Measurements from ENCODE around the gene RAB11FIP4. TPM values are rescaled to one million over a fixed set of nuclear protein-coding genes. Genes with fewer than 3 reads are reported as not detected.
A peak's percentile ranks its signal among the peaks of the same experiment; 100 is the strongest.

RAB11FIP4 gene
- total and polyA plus RNA-seq, 7 experiments from 2014 or later, result 16.1 to 82.4 (median 55.1) TPM

DNA sequence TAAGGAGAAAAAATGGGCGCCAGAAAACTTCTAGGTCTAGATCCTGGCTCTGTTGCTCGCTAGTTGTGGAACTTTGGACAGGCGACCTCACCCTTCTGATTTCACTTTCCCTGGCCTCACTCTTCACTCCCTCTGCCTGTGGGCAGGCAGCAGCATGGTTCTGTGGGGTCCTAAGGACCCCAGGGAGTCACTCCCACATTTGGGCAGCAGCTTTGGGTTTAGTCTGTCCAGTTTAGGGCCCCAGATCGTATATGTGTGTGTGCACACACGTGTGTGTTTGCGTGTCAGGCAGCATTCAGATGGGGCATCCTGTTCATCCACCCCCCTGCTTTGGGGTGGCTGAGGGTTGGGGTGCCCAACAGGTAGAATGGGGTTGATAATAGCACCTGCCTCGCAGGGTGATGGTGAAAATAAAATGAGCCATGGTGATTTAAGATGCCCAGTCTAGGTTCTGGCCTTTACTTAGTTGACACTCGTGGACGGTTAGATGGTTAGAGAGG, 102.2 kb downstream of the RAB11FIP4 start:
- peaks cover 75 to 90% of the 10 kb centered on the region in 2 donors for H3K4me1 ChIP-seq (ENCODE audit: control insufficient read depth in 2 of 2, insufficient read depth in 2 of 2, low read length in 2 of 2)
- Mint-ChIP-seq H3K4me3 (peak overlapping the region; percentile 76 to 98 (median 90)), H3K27ac (peak overlapping the region; percentile 95 to 98 (median 97)), H3K27me3 (no peaks in the 10 kb centered on the region), H3K36me3 (peaks cover 0 to 5% (median 0%) of the 10 kb centered on the region in 5 donors), H3K4me1 (peaks cover 79 to 99% (median 89%) of the 10 kb centered on the region in 7 donors), H3K9me3 (no peaks in the 10 kb centered on the region)
- DNase-seq (peak in 1 of 9 donors; percentile 8), ATAC-seq (no peak)
- peaks cover 0 to under 1% (median 0%) of the 10 kb centered on the region in 3 experiments for H3K36me3 ChIP-seq (ENCODE audit: control insufficient read depth in 2 of 3, insufficient read depth in 3 of 3, low read length in 3 of 3)
- POLR2A ChIA-PET, result interaction anchor here (0.6 to 8.6 kb wide), 4 partner anchors 9 to 28 kb away, joined by 3 to 176 read pairs (median 10); no protein-coding TSS in a partner anchor
- peak overlapping the region; percentile 90 for H3K27ac ChIP-seq (ENCODE audit: low read depth, low read length)
- peak overlapping the region; percentile 9 for H3K4me3 ChIP-seq (ENCODE audit: low read length)
- H3K27me3 ChIP-seq (ENCODE audit: control insufficient read depth in 2 of 2, insufficient read depth in 2 of 2, low read length in 2 of 2), result no peaks in the 10 kb centered on the region
- no peaks in the 10 kb centered on the region for H3K9me3 ChIP-seq (ENCODE audit: control insufficient read depth in 2 of 3, low read length in 3 of 3)
- intact Hi-C loops (cut with micrococcal nuclease), result loop anchor here (1.0 to 5.0 kb wide), 3 partner anchors 15 to 671 kb away; partner anchors contain the start of gene CRLF3 (in 1 of the 2)
- CTCF ChIA-PET, result interaction anchor here (1.0 to 2.6 kb wide), 4 partner anchors 12 to 17 kb away, joined by 6 to 19 read pairs (median 10); no protein-coding TSS in a partner anchor

DNA sequence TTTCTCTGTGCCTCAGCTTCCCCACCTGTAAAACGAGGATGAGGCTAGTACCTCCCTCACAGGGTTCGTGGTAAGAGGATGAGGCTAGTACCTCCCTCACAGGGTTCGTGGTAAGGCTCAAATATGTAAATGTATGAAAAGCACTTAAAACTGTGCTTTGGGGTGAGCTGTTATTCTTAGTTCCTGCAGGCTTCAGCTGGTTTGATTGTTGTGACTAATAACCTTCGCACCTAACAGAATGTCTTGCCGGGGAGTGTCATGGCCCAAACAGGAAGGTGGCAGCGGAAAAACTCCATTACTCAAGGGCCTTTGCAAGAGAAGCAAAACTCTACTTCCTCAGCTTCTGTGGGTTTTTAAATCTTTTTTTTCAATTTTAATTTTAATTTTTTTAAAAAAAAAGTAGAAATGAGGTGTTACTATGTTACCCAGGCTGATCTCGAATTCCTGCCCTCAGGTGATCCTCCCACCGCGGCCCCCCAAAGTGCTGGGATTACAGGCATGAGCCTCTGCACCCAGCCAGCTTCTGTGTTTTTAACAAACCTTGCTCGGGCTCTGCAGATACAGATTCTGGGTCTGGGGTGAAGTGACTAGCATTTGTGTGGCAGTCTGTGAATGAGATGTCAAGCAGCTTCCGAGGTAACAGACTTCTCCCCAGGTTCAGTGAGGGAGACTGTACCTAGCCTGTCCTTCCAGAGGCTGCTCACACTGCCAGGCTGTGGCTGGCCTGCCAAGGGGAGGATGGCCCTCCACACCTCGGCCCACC, 103.0 kb downstream of the RAB11FIP4 start:
- H3K4me1 ChIP-seq (ENCODE audit: control insufficient read depth in 2 of 2, insufficient read depth in 2 of 2, low read length in 2 of 2), result peaks cover 71 to 84% of the 10 kb centered on the region in 2 donors
- Mint-ChIP-seq H3K9me3 (no peaks in the 10 kb centered on the region), H3K4me3 (peak overlapping the region; percentile 76 to 98 (median 90)), H3K27ac (peak overlapping the region; percentile 95 to 98 (median 97)), H3K36me3 (peaks cover 0 to 5% (median 0%) of the 10 kb centered on the region in 5 donors), H3K4me1 (peaks cover 81 to 100% (median 94%) of the 10 kb centered on the region in 7 donors), H3K27me3 (no peaks in the 10 kb centered on the region)
- POLR2A ChIA-PET, result interaction anchor here (0.6 to 8.6 kb wide), 4 partner anchors 11 to 180 kb away, joined by 3 to 176 read pairs (median 10); partner anchors contain the start of gene EVI2B
- intact Hi-C loops (cut with micrococcal nuclease), result loop anchor here (1.0 to 5.0 kb wide), 3 partner anchors 14 to 672 kb away; partner anchors contain the start of gene CRLF3 (in 1 of the 2)
- H3K27me3 ChIP-seq (ENCODE audit: control insufficient read depth in 2 of 2, insufficient read depth in 2 of 2, low read length in 2 of 2), result no peaks in the 10 kb centered on the region
- H3K36me3 ChIP-seq (ENCODE audit: control insufficient read depth in 2 of 3, insufficient read depth in 3 of 3, low read length in 3 of 3), result no peaks in the 10 kb centered on the region
- DNase-seq (peak in 8 of 9 donors; percentile 53 to 82 (median 73)), ATAC-seq (peak; percentile 82)
- H3K27ac ChIP-seq (ENCODE audit: low read depth, low read length), result peak overlapping the region; percentile 90
- CTCF ChIA-PET, result interaction anchor here (1.0 to 2.0 kb wide), 3 partner anchors 11 to 16 kb away, joined by 6 to 14 read pairs (median 7); no protein-coding TSS in a partner anchor
- H3K9me3 ChIP-seq (ENCODE audit: control insufficient read depth in 2 of 3, low read length in 3 of 3), result no peaks in the 10 kb centered on the region
- peak overlapping the region; percentile 33 for H3K4me3 ChIP-seq (ENCODE audit: low read length)

DNA sequence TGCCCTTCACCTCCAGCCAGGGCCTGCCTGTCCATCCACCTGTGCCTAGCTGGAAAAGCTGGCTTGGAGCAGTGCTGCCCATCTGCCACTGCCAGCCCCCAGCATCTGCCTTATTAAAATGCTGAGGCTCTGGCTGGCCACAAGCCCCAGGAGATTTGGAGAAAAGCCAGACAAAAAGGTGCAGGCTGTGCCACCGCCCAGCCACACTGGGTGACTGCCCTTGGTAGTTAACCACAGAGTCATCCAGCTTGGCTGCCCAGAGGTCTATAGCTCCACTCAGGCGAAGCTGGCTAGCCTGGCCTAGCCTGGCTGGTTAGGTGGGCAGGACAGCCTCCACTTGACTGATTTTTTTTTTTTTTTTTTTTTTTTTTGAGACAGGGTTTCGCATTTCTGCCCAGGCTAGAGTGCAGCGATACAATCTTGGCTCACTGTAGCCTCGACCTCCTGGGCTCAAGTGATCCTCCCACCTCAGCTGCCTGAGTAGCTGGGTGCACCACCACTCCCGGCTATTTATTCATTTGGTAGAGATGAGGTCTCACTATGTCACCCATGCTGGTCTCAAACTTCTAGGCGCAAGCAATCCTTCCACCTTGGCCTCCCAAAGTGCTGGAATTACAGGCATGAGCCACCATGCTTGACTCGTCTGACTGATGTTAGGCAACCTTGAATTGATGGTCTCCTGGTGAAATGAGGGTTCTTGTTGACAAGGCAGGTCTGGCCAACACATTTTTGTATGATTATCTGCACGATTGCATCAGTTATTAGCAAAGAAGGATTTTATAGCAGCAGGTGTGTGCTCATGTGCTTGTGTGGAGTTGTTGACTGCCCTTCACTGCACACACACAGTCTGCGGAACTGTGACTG, 103.8 kb downstream of the RAB11FIP4 start:
- ChIA-PET POLR2A (interaction anchor here (0.7 to 8.6 kb wide), 3 partner anchors 11 to 181 kb away, joined by 3 to 176 read pairs (median 18); partner anchors contain the start of gene EVI2B), CTCF (interaction anchor here (1.8 to 2.0 kb wide), 2 partner anchors 11 to 13 kb away, joined by 7 to 14 read pairs; no protein-coding TSS in a partner anchor)
- H3K9me3 ChIP-seq (ENCODE audit: control insufficient read depth in 2 of 3, low read length in 3 of 3), result no peaks in the 10 kb centered on the region
- no peak for ATAC-seq
- H3K4me3 ChIP-seq (ENCODE audit: low read length), result peak overlapping the region; percentile 33
- intact Hi-C loops (cut with micrococcal nuclease), result loop anchor here in 1 of 2 donors (2.0 kb wide), 1 partner anchor 52 kb away; no protein-coding TSS in a partner anchor
- Mint-ChIP-seq H3K36me3 (peaks cover 0 to 7% (median 0%) of the 10 kb centered on the region in 5 donors), H3K27ac (peak overlapping the region; percentile 92 to 98 (median 97)), H3K27me3 (no peaks in the 10 kb centered on the region), H3K4me3 (peak overlapping the region; percentile 29 to 98 (median 82)), H3K4me1 (peaks cover 77 to 98% (median 94%) of the 10 kb centered on the region in 7 donors), H3K9me3 (no peaks in the 10 kb centered on the region)
- DNase-seq, result no peak
- no peaks in the 10 kb centered on the region for H3K27me3 ChIP-seq (ENCODE audit: control insufficient read depth in 2 of 2, insufficient read depth in 2 of 2, low read length in 2 of 2)
- H3K36me3 ChIP-seq (ENCODE audit: control insufficient read depth in 2 of 3, insufficient read depth in 3 of 3, low read length in 3 of 3), result no peaks in the 10 kb centered on the region
- H3K4me1 ChIP-seq (ENCODE audit: control insufficient read depth in 2 of 2, insufficient read depth in 2 of 2, low read length in 2 of 2), result peaks cover 64 to 77% of the 10 kb centered on the region in 2 donors
- peak overlapping the region; percentile 90 for H3K27ac ChIP-seq (ENCODE audit: low read depth, low read length)

DNA sequence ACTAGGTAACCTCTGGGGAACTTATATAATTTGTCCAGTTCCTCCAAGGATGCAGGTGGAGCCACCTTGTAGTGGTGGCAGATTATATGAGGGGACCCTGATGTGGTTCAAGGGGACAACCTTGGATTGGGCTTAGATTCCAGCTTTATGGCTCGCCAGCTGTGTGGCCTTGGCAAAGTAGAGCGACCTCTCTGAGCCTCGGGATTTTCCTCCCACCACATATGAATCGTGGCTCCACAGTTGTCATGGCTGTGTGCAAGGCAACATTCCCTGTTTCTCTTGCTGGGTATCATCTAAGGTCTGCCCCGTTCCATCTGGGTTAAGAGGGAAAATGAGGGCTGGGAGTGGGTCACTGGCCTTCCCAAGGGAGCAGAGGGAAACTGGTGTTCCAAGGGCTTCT, 104.6 kb downstream of the RAB11FIP4 start:
- Histone ChIP-seq H3K27me3 (ENCODE audit: control insufficient read depth in 2 of 2, insufficient read depth in 2 of 2, low read length in 2 of 2) (no peaks in the 10 kb centered on the region), H3K4me3 (ENCODE audit: low read length) (no peak overlapping the region), H3K36me3 (ENCODE audit: control insufficient read depth in 2 of 3, insufficient read depth in 3 of 3, low read length in 3 of 3) (no peaks in the 10 kb centered on the region), H3K27ac (ENCODE audit: low read depth, low read length) (peak overlapping the region; percentile 90), H3K4me1 (ENCODE audit: control insufficient read depth in 2 of 2, insufficient read depth in 2 of 2, low read length in 2 of 2) (peaks cover 58 to 68% of the 10 kb centered on the region in 2 donors), H3K9me3 (ENCODE audit: control insufficient read depth in 2 of 3, low read length in 3 of 3) (no peaks in the 10 kb centered on the region)
- ATAC-seq, result no peak
- Mint-ChIP-seq H3K36me3 (peaks cover 0 to 7% (median 0%) of the 10 kb centered on the region in 5 donors), H3K4me3 (peak overlapping the region in 5 of 10 donors; percentile 5 to 98 (median 23)), H3K27ac (peak overlapping the region; percentile 81 to 98 (median 97)), H3K9me3 (no peaks in the 10 kb centered on the region), H3K4me1 (peaks cover 69 to 93% (median 89%) of the 10 kb centered on the region in 7 donors), H3K27me3 (no peaks in the 10 kb centered on the region)
- intact Hi-C loops (cut with micrococcal nuclease), result no loop called here
- ChIA-PET POLR2A (interaction anchor here (1.0 kb wide), 1 partner anchor 12 kb away, joined by 4 read pairs; no protein-coding TSS in a partner anchor), CTCF (no interaction called here)
- no peak for DNase-seq

DNA sequence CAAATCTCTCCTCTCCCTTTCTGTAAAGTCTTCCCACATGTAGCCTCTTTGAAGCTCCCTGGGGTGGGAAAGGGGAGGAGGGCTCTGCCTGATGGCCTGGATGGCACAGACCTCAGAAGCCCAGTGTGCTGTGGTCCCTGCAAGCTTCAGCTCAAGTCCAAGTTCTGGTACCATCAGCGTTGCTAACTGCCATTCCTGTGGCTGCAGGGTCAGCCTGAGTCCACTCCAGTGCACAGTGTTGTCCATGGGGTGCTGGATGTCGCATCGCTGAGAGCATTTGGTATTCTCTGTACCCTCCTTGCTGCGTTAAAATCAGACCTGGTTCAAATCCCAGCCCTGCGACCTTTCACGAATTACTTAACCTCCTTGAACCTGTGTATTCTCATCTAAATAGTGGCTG, 105.1 kb downstream of the RAB11FIP4 start:
- ATAC-seq (no peak), DNase-seq (no peak)
- intact Hi-C loops (cut with micrococcal nuclease), result no loop called here
- peaks cover 64 to 91% (median 84%) of the 10 kb centered on the region in 7 donors for H3K4me1 Mint-ChIP-seq
- H3K27me3 Mint-ChIP-seq, result no peaks in the 10 kb centered on the region
- H3K4me3 Mint-ChIP-seq, result peak overlapping the region in 6 of 10 donors; percentile 16 to 55 (median 34)
- Histone ChIP-seq H3K27ac (ENCODE audit: low read depth, low read length) (peak overlapping the region; percentile 90), H3K4me1 (ENCODE audit: control insufficient read depth in 2 of 2, insufficient read depth in 2 of 2, low read length in 2 of 2) (peaks cover 53 to 63% of the 10 kb centered on the region in 2 donors), H3K27me3 (ENCODE audit: control insufficient read depth in 2 of 2, insufficient read depth in 2 of 2, low read length in 2 of 2) (no peaks in the 10 kb centered on the region), H3K36me3 (ENCODE audit: control insufficient read depth in 2 of 3, insufficient read depth in 3 of 3, low read length in 3 of 3) (no peaks in the 10 kb centered on the region), H3K9me3 (ENCODE audit: control insufficient read depth in 2 of 3, low read length in 3 of 3) (no peaks in the 10 kb centered on the region), H3K4me3 (ENCODE audit: low read length) (no peak overlapping the region)
- ChIA-PET POLR2A (interaction anchor here (0.8 to 1.0 kb wide), 2 partner anchors 9 to 12 kb away, joined by 4 read pairs; no protein-coding TSS in a partner anchor), CTCF (interaction anchor here (0.7 kb wide), 1 partner anchor 10 kb away, joined by 3 read pairs; no protein-coding TSS in a partner anchor)
- peaks cover 0 to 4% (median 0%) of the 10 kb centered on the region in 5 donors for H3K36me3 Mint-ChIP-seq
- no peaks in the 10 kb centered on the region for H3K9me3 Mint-ChIP-seq
- peak overlapping the region; percentile 51 to 98 (median 97) for H3K27ac Mint-ChIP-seq
